T follicular helper cell (primary cell): ENCODE results near the gene PTPRG.
"Not testable (repeated sequence)": the region's sequence is repeated elsewhere in the genome, so short reads cannot be mapped to it uniquely, and the experiment has no call there.

Experiments used
- DNase-seq: peaks from one replicate; pipeline ENCODE4 v3.0.0-alpha.2; 2020; ENCODE audit warnings: low read depth

Gene PTPRG

DNA sequence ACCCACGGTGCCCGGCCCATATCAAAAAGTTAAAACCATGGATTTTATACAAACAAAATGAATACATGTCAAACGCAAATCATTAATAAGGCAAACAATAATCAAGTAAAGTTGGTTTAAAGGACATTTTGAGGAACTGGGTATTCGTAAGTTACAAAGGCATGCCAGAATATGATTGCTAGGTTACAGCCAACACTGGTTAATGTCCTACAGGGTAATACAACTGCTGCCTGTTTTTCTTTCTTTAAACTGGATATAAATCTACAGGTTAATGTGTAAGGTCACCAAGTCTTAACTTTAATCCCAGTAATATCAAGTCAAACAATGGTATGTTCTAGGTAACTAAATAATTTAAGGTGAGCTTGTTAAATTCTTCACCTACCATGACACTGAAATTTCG is 166.1 kb downstream of the PTPRG start:
- DNase-seq = no peak

GRCh38 chr3:61729038-61729634 is 167.8 kb downstream of the PTPRG start:
- no peak for DNase-seq

DNA sequence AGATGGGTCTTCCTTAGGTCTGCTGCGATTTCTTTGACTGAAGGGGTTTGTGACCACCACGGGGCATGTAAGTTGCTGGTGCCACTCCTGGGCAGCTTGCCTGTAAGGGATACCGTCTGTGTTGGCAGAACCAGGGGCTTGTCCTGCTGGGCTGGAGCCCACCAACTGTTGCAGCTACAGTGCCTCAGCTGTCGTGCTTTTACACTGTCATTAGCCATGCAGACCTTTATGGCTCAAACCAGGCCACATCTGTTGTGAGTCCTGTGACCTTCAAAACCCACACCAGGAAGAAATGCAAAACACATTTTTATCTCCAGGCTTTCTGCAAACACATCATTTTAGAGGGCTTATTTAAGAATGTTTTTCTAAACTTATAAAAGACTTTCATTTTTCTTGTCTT is 168.7 kb downstream of the PTPRG start:
- DNase-seq = no peak

GRCh38 chr3:61730577-61731231 is 169.3 kb downstream of the PTPRG start:
- no peak for DNase-seq

DNA sequence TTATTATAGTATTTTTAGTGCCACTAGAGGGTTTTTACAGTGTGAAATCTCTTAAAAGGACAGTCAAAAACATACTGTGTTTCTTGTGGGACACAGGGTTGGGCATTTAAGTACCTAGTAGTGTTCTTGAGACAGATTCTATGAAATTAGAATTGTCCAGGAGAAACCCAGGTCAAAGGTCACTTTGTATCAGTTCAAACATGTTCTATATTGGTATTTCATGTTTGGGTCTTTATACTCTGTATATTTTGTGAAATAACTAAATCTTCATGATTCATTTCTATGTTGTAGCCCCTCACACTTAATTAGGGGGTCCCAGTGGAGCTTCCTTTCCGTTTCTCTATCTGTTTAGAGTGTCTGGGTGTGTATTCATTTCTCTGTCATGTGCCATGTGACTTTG is 171.6 kb downstream of the PTPRG start:
- DNase-seq = no peak

GRCh38 chr3:61733876-61734275 is 172.5 kb downstream of the PTPRG start:
- no peak for DNase-seq

- no peak for DNase-seq
These were observed 173.6 kb downstream of the PTPRG start for GRCh38 chr3:61734749-61735686.

GRCh38 chr3:61736506-61736905 is 175.1 kb downstream of the PTPRG start:
- no peak for DNase-seq

GRCh38 chr3:61739640-61740039 is 178.3 kb downstream of the PTPRG start:
- DNase-seq = no peak

- DNase-seq = no peak
These were observed 179.1 kb downstream of the PTPRG start for GRCh38 chr3:61740494-61740893.

GRCh38 chr3:61741551-61741950 is 180.2 kb downstream of the PTPRG start:
- DNase-seq = no peak

GRCh38 chr3:61742006-61742405 is 180.6 kb downstream of the PTPRG start:
- DNase-seq = no peak

GRCh38 chr3:61743067-61743466 is 181.7 kb downstream of the PTPRG start:
- no peak for DNase-seq

GRCh38 chr3:61743686-61744242 is 182.4 kb downstream of the PTPRG start:
- DNase-seq = no peak

DNA sequence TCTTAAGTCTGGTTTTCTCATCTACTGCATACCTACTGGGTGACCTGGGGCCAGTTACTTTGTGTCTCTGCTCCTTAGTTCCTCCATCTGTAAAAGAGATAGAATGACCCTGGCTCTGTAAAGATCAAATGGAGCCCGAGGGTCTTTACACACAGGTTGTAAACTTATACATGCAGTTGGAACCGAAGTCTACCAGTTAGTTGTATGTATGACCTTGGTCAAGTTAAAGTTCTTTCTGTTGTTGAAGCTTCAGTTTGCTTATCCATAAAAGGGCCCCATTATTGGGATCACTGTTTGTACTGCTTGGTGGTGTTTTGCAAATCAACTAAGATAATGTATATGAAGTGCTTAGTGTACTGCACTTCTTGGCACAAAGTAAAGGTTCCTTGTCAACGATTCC is 186.9 kb downstream of the PTPRG start:
- no peak for DNase-seq

GRCh38 chr3:61750766-61751165 is 189.4 kb downstream of the PTPRG start:
- DNase-seq = no peak

GRCh38 chr3:61758839-61759238 is 197.5 kb downstream of the PTPRG start:
- DNase-seq = no peak

DNA sequence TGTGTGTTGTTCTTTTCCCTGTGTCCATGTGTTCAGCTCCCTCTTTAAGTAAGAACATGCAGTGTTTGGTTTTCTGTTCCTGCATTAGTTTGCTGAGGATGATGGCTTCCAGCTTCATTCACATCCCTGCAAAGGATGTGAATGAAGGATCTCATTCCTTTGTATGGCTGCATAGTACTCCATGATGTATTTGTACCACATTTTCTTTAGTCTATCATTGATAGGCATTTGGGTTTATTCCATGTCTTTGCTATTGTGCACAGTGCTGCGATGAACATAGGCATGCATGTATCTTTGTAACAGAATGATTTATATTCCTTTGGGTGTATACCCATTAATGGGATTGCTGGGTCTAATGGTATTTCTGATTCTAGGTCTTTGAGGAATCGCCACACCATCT is 199.4 kb downstream of the PTPRG start:
- DNase-seq = not testable (repeated sequence)

DNA sequence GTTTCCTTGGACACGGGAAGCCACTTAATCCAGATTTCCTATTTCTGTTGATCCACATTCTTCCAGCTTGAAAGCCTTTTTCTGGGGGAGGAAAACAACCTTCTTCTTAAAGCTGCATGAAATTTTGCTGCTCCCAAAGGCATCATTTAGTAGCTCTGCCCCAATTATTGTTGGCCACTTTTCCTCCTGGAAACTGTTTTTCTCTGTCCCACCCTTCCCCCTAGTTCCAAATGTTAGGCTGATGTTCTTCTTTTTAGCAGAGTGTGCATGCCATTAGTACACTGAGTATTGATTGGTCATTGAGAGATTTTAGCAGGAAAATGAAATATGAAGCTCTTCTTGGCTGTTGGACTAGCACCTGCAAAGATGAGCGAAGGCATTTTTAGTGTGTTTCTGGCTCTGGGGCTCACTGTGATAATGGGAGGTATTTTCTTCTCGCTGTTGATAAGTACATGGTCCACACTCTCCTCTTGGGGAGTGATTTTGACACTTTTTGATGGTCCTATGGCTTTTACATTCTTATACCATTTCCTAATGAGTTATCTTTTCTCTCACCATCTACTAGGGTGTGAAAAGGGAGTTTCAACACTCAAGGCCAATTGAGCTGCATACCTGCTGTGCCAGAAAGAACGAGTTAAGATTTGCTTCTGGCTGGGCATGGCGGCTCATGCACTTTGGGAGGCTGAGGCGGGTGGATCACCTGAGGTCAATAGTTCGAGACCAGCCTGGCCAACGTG is 200.5 kb downstream of the PTPRG start:
- no peak for DNase-seq

- DNase-seq = no peak
These were observed 203.9 kb downstream of the PTPRG start for GRCh38 chr3:61765157-61765876.
